K562 (cell line): ENCODE data around the gene CCDC106. TPM values are rescaled to one million over a fixed set of nuclear protein-coding genes. Genes with fewer than 3 reads are reported as not detected.

Experiments used
- ATAC-seq: fragments of 200-7000 bp; cut with Tn5 transposase; 3 replicates; pipeline ENCODE4 v1.9.1; 2020; ENCODE audit warnings: moderate library complexity
- BruUV-seq: library from RNA; stranded (reverse); fragments of 400-500 nt; replicated peaks from 2 replicates; lab custom pipeline; 2021; lab: Mats Ljungman, UMichigan
- CTCF ChIA-PET: fragments of 300-600 bp; formaldehyde crosslinking; extraction: SDS; loops from one replicate; lab custom pipeline; 2021; ENCODE audit warnings: low intra/inter-chr PET ratio; lab: Yijun Ruan, JAX
- POLR2A ChIA-PET: fragments of 300-600, 350-650 bp; sonication (Branson Sonifier 250); formaldehyde crosslinking; extraction: SDS; loops from one replicate; lab custom pipeline; 2021; ENCODE audit warnings: antibody characterized with exemption, inconsistent platforms; lab: Yijun Ruan, JAX
- DNase-seq, 4 experiments: peaks; one replicate each; pipeline versions ENCODE4 v3.0.0 to v3.0.0-alpha.2; 2011 to 2018; ENCODE audit warnings: low spot score in 3 of 4, mixed read lengths in 3 of 4; ENCODE audit errors: extremely low read depth in 1 of 4
- FAIRE-seq: peaks from 2 replicates; lab custom pipeline; 2011; peaks lifted over from hg19 to GRCh38; lab: Jason Lieb, UNC
- H2AFZ ChIP-seq: 2 replicates; pipeline ENCODE4 v1.6.0; 2011; ENCODE audit warnings: low read depth, low read length, control low read depth, inconsistent platforms
- H3K27ac ChIP-seq: fragments of 200-600 bp; 3 replicates; pipeline ENCODE4 v1.8.0; 2011; ENCODE audit warnings: low read depth, mild to moderate bottlenecking, control low read depth, inconsistent platforms, low read length, moderate library complexity, mixed read lengths; ENCODE audit errors: extremely low read depth
- H3K27me3 ChIP-seq, 2 experiments: fragments of 300-600 bp in 1 of 2; 2 replicates in 1 of 2; 3 replicates in 1 of 2; pipeline versions ENCODE4 v1.6.0 to v1.8.0; 2011; ENCODE audit warnings: inconsistent platforms in 2 of 2, low read length in 2 of 2, mild to moderate bottlenecking in 1 of 2, mixed read lengths in 1 of 2, moderate library complexity in 1 of 2; ENCODE audit not compliant: control insufficient read depth in 2 of 2, insufficient read depth in 2 of 2
- H3K36me3 ChIP-seq: fragments of 300-600 bp; 3 replicates; pipeline ENCODE4 v1.8.0; 2011; ENCODE audit warnings: mild to moderate bottlenecking, low read length, inconsistent platforms; ENCODE audit not compliant: control insufficient read depth, insufficient read depth
- H3K4me1 ChIP-seq, 2 experiments: fragments of 200-600 bp in 1 of 2; replicated peaks in 1 of 2; 2 replicates in 1 of 2; 3 replicates in 1 of 2; pipeline versions ENCODE4 v1.5.1 to v1.8.0; 2011; ENCODE audit warnings: inconsistent platforms in 2 of 2, low read length in 2 of 2, mild to moderate bottlenecking in 1 of 2, mixed read lengths in 1 of 2, moderate library complexity in 1 of 2; ENCODE audit not compliant: control insufficient read depth in 2 of 2, insufficient read depth in 2 of 2
- H3K4me2 ChIP-seq: 2 replicates; pipeline ENCODE4 v1.6.1; 2011; ENCODE audit warnings: low read length, control low read depth, inconsistent platforms, mixed read lengths; ENCODE audit not compliant: insufficient read depth
- H3K4me3 ChIP-seq: fragments of 200-600 bp; sonication (generic), shearing (Covaris generic); 2 replicates; pipeline ENCODE4 v1.5.1; 2016; ENCODE audit warnings: control low read depth, inconsistent platforms
- H3K79me2 ChIP-seq: fragments of 200-600 bp; 3 replicates; pipeline ENCODE4 v1.8.0; 2011; ENCODE audit warnings: low read length, inconsistent platforms; ENCODE audit not compliant: control insufficient read depth, insufficient read depth
- H3K9ac ChIP-seq, 2 experiments: 2 replicates each; pipeline versions ENCODE4 v1.6.0 to v1.6.1; 2011; ENCODE audit warnings: low read depth in 2 of 2, low read length in 2 of 2, control low read depth in 1 of 2, inconsistent platforms in 1 of 2, mild to moderate bottlenecking in 1 of 2, mixed read lengths in 1 of 2; ENCODE audit not compliant: insufficient read depth in 1 of 2
- H3K9me1 ChIP-seq: one replicate; pipeline ENCODE4 v1.6.0; 2011; ENCODE audit warnings: inconsistent platforms, mild to moderate bottlenecking, low read length, moderate library complexity; ENCODE audit not compliant: control insufficient read depth, insufficient read depth
- H3K9me3 ChIP-seq: replicated peaks from 2 replicates; pipeline ENCODE4 v1.5.1; 2011; ENCODE audit warnings: low read depth, low read length, inconsistent platforms; ENCODE audit not compliant: control insufficient read depth, insufficient read depth
- H4K20me1 ChIP-seq: replicated peaks from 2 replicates; pipeline ENCODE4 v1.6.1; 2011; ENCODE audit warnings: low read length, inconsistent platforms, mixed read lengths; ENCODE audit not compliant: control insufficient read depth, insufficient read depth
- CEBPZ ChIP-seq: fragments of 150-350 bp; IDR thresholded peaks from 2 replicates; pipeline ENCODE4 v1.6.1; 2014; ENCODE audit warnings: low read depth, mild to moderate bottlenecking, low read length, borderline replicate concordance
- DDX20 ChIP-seq: fragments of 450-650 bp; IDR thresholded peaks from 2 replicates; pipeline ENCODE4 v1.6.1; 2016; ENCODE audit warnings: missing genetic modification characterization, low read depth, mild to moderate bottlenecking, missing compliant biosample characterization, moderate library complexity
- HSF4 ChIP-seq: fragments of 250-450 bp; sonication (Bioruptor Pico); IDR thresholded peaks from 2 replicates; pipeline ENCODE4 v2.1.2; 2022; ENCODE audit warnings: mild to moderate bottlenecking, moderate library complexity, borderline replicate concordance
- PHF21A ChIP-seq: fragments of 450-650 bp; IDR thresholded peaks from 2 replicates; pipeline ENCODE4 v1.6.1; 2017; ENCODE audit warnings: low read depth, borderline replicate concordance
- ZNF444 ChIP-seq: fragments of 250-450 bp; sonication (Bioruptor Pico); IDR thresholded peaks from 2 replicates; pipeline ENCODE4 v1.4.0; 2020; ENCODE audit warnings: mild to moderate bottlenecking, moderate library complexity
- WGBS: fragments of 100-300 bp; shearing (Covaris generic); methylation state at CpG from one replicate; pipeline ENCODE4 v1.1.6; 2016; ENCODE audit warnings: low coverage, mixed read lengths; ENCODE audit not compliant: insufficient coverage; ENCODE audit errors: missing lambda C conversion rate; 5-methylcytosine and 5-hydroxymethylcytosine counted together
- in situ Hi-C: fragments of 300-500 bp; cut with MboI; formaldehyde crosslinking; loops from 4 replicates; pipeline ENCODE4 v1.15.0; 2018; ENCODE audit warnings: inconsistent platforms, mixed read lengths
- intact Hi-C: fragments of 100-400 bp; cut with micrococcal nuclease; formaldehyde crosslinking; loops from 2 replicates; pipeline ENCODE4 v1.14.2; 2022
- polyA plus RNA-seq, 8 experiments: library from polyadenylated mRNA; depleted of rRNA in 4 of 8; stranded (reverse) in 5 of 8; unstranded in 3 of 8; fragments of >200 nt; fragmentation: Nextera tagmentation in 2 of 8; fragmentation: Illumina TruSeq in 1 of 8; extraction: Ambion mirVana in 2 of 8; extraction: Trizol in 1 of 8; gene quantifications; 2 replicates each; pipeline versions ENCODE4 v1.2.1 to v1.2.3, GENCODE V29; 2011 to 2014; ENCODE audit warnings: inconsistent platforms in 1 of 8, missing spikeins in 1 of 8
- total RNA-seq, 7 experiments: library from RNA; depleted of rRNA in 6 of 7; stranded (reverse); fragments of >200 nt in 6 of 7; fragmentation: Illumina TruSeq in 2 of 7; extraction: Trizol in 2 of 7; gene quantifications; 2 replicates each; pipeline versions ENCODE4 v1.2.1 to v1.2.3, GENCODE V29; 2011 to 2021; ENCODE audit warnings: low replicate concordance in 1 of 7
- TF ChIP-seq, protein P1 (sequence below): fragments of 450-650 bp; conservative IDR thresholded peaks from 2 replicates; pipeline ENCODE4 v1.6.1; 2016; ENCODE audit warnings: missing genetic modification characterization, low read depth, mild to moderate bottlenecking, missing compliant biosample characterization, moderate library complexity

CCDC106 gene
- total and polyA plus RNA-seq, 9 of the 15 experiments (the other 6 are each of a cell fraction or from before 2014, with no cell fraction given): 0.10 to 27.5 (median 15.0) TPM; not detected in 1

DNA sequence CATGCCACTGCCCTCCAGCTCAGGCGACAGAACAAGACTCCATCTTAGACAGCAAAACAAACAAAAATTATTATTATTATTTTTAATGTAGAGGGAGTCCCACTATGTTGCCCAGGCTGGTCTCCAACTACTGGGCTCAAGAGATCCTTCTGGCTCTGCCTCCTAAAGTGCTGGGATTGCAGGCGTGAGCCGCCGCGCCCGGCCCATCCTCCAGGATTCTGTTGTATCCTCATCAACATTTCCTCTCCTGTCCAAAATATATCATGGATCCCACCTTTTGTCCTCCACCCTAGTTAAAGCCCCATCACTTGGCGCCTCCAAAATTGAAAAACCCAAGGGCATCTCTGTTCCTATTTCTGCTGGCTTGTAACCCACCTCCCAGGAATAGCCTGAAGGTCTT lies 24.9 kb upstream of the CCDC106 start:
- Histone ChIP-seq H3K79me2 (peaks cover 7% of the 10 kb centered on the region; the same call in 2 of the 3 replicates), H3K9ac (no peak overlapping the region), H3K27me3 (no peaks in the 10 kb centered on the region), H3K9me3 (no peaks in the 10 kb centered on the region), H3K27ac (no peak overlapping the region), H4K20me1 (no peaks in the 10 kb centered on the region; the same call in 1 of the 2 replicates), H2AFZ (no peak overlapping the region), H3K36me3 (peaks cover 9% of the 10 kb centered on the region; the same call in 1 of the 3 replicates), H3K4me1 (peaks cover 9 to 11% of the 10 kb centered on the region in 2 experiments; a peak in 4 of 5 replicates), H3K4me2 (no peak overlapping the region), H3K4me3 (no peak overlapping the region), H3K9me1 (peaks cover 3% of the 10 kb centered on the region)
- CTCF ChIA-PET: no interaction called here
- FAIRE-seq (no peak), DNase-seq (peak in 1 of 4 experiments; percentile 1), ATAC-seq (no peak)
- BruUV-seq: no TSS peak
- intact Hi-C loops: no loop called here
- no peak for TF ChIP-seq ZNF444 (CRISPR knock-in tag)
- TF ChIP-seq HSF4: no peak
- TF ChIP-seq DDX20 (tag): no peak
- TF ChIP-seq CEBPZ: no peak
- TF ChIP-seq PHF21A: no peak
- TF ChIP-seq, protein P1, sequence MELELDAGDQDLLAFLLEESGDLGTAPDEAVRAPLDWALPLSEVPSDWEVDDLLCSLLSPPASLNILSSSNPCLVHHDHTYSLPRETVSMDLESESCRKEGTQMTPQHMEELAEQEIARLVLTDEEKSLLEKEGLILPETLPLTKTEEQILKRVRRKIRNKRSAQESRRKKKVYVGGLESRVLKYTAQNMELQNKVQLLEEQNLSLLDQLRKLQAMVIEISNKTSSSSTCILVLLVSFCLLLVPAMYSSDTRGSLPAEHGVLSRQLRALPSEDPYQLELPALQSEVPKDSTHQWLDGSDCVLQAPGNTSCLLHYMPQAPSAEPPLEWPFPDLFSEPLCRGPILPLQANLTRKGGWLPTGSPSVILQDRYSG (tag): no peak
- in situ Hi-C loops: loop anchor here (10.0 kb wide), 1 partner anchor 338 kb away; the partner anchor contains the start of genes BRSK1 and HSPBP1
- POLR2A ChIA-PET: interaction anchor here (0.6 to 2.1 kb wide), 7 partner anchors 12 to 103 kb away, joined by 3 to 10 read pairs (median 3); partner anchors contain the start of genes FIZ1 and ZNF865
- WGBS: 88% methylated on average over 7 of the region's 7 CpGs
